Spinal cord (tissue), 10 donors: Measurements from ENCODE around the gene HS6ST3. TPM values are rescaled to one million over a fixed set of nuclear protein-coding genes. Genes with fewer than 3 reads are reported as not detected.
"Not testable (repeated sequence)": the region's sequence is repeated elsewhere in the genome, so short reads cannot be mapped to it uniquely, and the experiment has no call there.

Source experiments
- DNase-seq, 6 donors: peaks; one replicate each; pipeline versions ENCODE4 v3.0.0 to v3.0.0-alpha.2; 2013 to 2015; ENCODE audit warnings: low spot score in 6 of 6, low read depth in 4 of 6
- H3K27ac ChIP-seq: one replicate; pipeline ENCODE4 v1.5.1; 2013; ENCODE audit warnings: low read depth, low read length, control low read depth
- H3K27me3 ChIP-seq: one replicate; pipeline ENCODE4 v1.6.1; 2013; ENCODE audit warnings: low read length; ENCODE audit not compliant: control insufficient read depth, insufficient read depth
- H3K36me3 ChIP-seq: one replicate; pipeline ENCODE4 v1.6.1; 2013; ENCODE audit warnings: low read length; ENCODE audit not compliant: control insufficient read depth, insufficient read depth
- H3K4me1 ChIP-seq: one replicate; pipeline ENCODE4 v1.6.1; 2013; ENCODE audit warnings: low read length; ENCODE audit not compliant: control insufficient read depth, insufficient read depth
- H3K4me3 ChIP-seq: one replicate; pipeline ENCODE4 v1.5.1; 2013; ENCODE audit warnings: low read depth, low read length, control low read depth
- H3K9me3 ChIP-seq: one replicate; pipeline ENCODE4 v1.6.1; 2013; ENCODE audit warnings: low read length; ENCODE audit not compliant: control insufficient read depth, insufficient read depth
- WGBS: methylation state at CpG from one replicate; pipeline ENCODE4 v1.1.5; 2013; ENCODE audit warnings: missing lambda C conversion rate; ENCODE audit not compliant: insufficient coverage; 5-methylcytosine and 5-hydroxymethylcytosine counted together
- polyA plus RNA-seq, 2 donors: library from polyadenylated mRNA; unstranded; fragments of 120-200 nt; gene quantifications; one replicate each; pipeline ENCODE4 v1.2.1, GENCODE V29; 2013; ENCODE audit not compliant: insufficient read length in 2 of 2
- total RNA-seq, 2 donors: library from RNA; depleted of rRNA in 1 of 2; stranded (reverse); fragments of 120-200 nt in 1 of 2; fragments of >200 nt in 1 of 2; gene quantifications; one replicate each; pipeline versions ENCODE4 v1.2.3 to v1.2.4, GENCODE V29; 2013 to 2014
- donor health status: healthy.

HS6ST3 gene
- total and polyA plus RNA-seq, 4 donors: 7.7 to 36.2 (median 23.7) TPM

- Histone ChIP-seq H3K4me1 (no peaks in the 10 kb centered on the region), H3K4me3 (no peak overlapping the region), H3K27ac (no peak overlapping the region), H3K9me3 (no peaks in the 10 kb centered on the region), H3K27me3 (no peaks in the 10 kb centered on the region), H3K36me3 (no peaks in the 10 kb centered on the region)
- 71% methylated on average over 1 of the region's 3 CpGs for WGBS
- peak in 1 of 6 donors; percentile 83 for DNase-seq
Observed at GRCh38 chr13:96766306-96766705, 676.4 kb downstream of the HS6ST3 start.

- 80% methylated on average over 6 of the region's 6 CpGs for WGBS
- no peaks in the 10 kb centered on the region for H3K9me3 ChIP-seq
- no peaks in the 10 kb centered on the region for H3K27me3 ChIP-seq
- DNase-seq: no peak
- H3K4me1 ChIP-seq: no peaks in the 10 kb centered on the region
- H3K27ac ChIP-seq: no peak overlapping the region
- no peaks in the 10 kb centered on the region for H3K36me3 ChIP-seq
- H3K4me3 ChIP-seq: no peak overlapping the region
Observed at GRCh38 chr13:96768524-96768923, 678.6 kb downstream of the HS6ST3 start.

- Histone ChIP-seq H3K36me3 (no peaks in the 10 kb centered on the region), H3K4me1 (no peaks in the 10 kb centered on the region), H3K9me3 (no peaks in the 10 kb centered on the region), H3K27ac (no peak overlapping the region), H3K27me3 (no peaks in the 10 kb centered on the region), H3K4me3 (no peak overlapping the region)
- DNase-seq: peak in 1 of 6 donors; percentile 54
- no CpG with 5 or more reads among the region's 1 CpG for WGBS
Observed at GRCh38 chr13:96769874-96770273, 680.0 kb downstream of the HS6ST3 start.

- 50% methylated on average over 3 of the region's 6 CpGs for WGBS
- Histone ChIP-seq H3K4me3 (no peak overlapping the region), H3K27ac (no peak overlapping the region), H3K9me3 (no peaks in the 10 kb centered on the region), H3K27me3 (no peaks in the 10 kb centered on the region), H3K36me3 (no peaks in the 10 kb centered on the region), H3K4me1 (no peaks in the 10 kb centered on the region)
- DNase-seq: peak in 2 of 6 donors; percentile 49 to 78
Observed at GRCh38 chr13:96771486-96772367, 681.8 kb downstream of the HS6ST3 start.

GRCh38 chr13:96772426-96772825 is 682.5 kb downstream of the HS6ST3 start:
- DNase-seq: no peak
- Histone ChIP-seq H3K36me3 (no peaks in the 10 kb centered on the region), H3K4me3 (no peak overlapping the region), H3K9me3 (no peaks in the 10 kb centered on the region), H3K27ac (no peak overlapping the region), H3K27me3 (no peaks in the 10 kb centered on the region), H3K4me1 (no peaks in the 10 kb centered on the region)
- no CpG with 5 or more reads among the region's 2 CpGs for WGBS

GRCh38 chr13:96778302-96778701 is 688.4 kb downstream of the HS6ST3 start:
- not testable (repeated sequence) for H3K4me3 ChIP-seq, H3K4me1 ChIP-seq, DNase-seq, H3K27me3 ChIP-seq, H3K36me3 ChIP-seq, H3K9me3 ChIP-seq, H3K27ac ChIP-seq
- 100% methylated on average over 1 of the region's 3 CpGs for WGBS

GRCh38 chr13:96779691-96780090 is 689.8 kb downstream of the HS6ST3 start:
- peaks cover 6% of the 10 kb centered on the region for H3K4me1 ChIP-seq
- H3K4me3 ChIP-seq: no peak overlapping the region
- H3K27me3 ChIP-seq: no peaks in the 10 kb centered on the region
- H3K36me3 ChIP-seq: no peaks in the 10 kb centered on the region
- no peaks in the 10 kb centered on the region for H3K9me3 ChIP-seq
- no peak for DNase-seq
- no peak overlapping the region for H3K27ac ChIP-seq

- no peak overlapping the region for H3K4me3 ChIP-seq
- no peak for DNase-seq
- H3K27ac ChIP-seq: no peak overlapping the region
- H3K27me3 ChIP-seq: no peaks in the 10 kb centered on the region
- no peaks in the 10 kb centered on the region for H3K9me3 ChIP-seq
- 90% methylated on average over 2 of the region's 3 CpGs for WGBS
- no peaks in the 10 kb centered on the region for H3K36me3 ChIP-seq
- peaks cover 6% of the 10 kb centered on the region for H3K4me1 ChIP-seq
Observed at GRCh38 chr13:96780105-96780504, 690.2 kb downstream of the HS6ST3 start.

GRCh38 chr13:96781141-96781540 is 691.2 kb downstream of the HS6ST3 start:
- DNase-seq: peak; percentile 44 to 92 (median 63)
- no peaks in the 10 kb centered on the region for H3K27me3 ChIP-seq
- peak overlapping the region; percentile 45 for H3K27ac ChIP-seq
- H3K36me3 ChIP-seq: no peaks in the 10 kb centered on the region
- H3K4me3 ChIP-seq: no peak overlapping the region
- whole genome bisulfite sequencing: 10% methylated on average over 3 of the region's 4 CpGs
- H3K4me1 ChIP-seq: peaks cover 6% of the 10 kb centered on the region
- H3K9me3 ChIP-seq: no peaks in the 10 kb centered on the region

GRCh38 chr13:96782186-96782585 is 692.3 kb downstream of the HS6ST3 start:
- H3K27ac ChIP-seq: no peak overlapping the region

More at GRCh38 chr13:96782186-96782585, 692.3 kb downstream of the HS6ST3 start:
- H3K9me3 ChIP-seq: no peaks in the 10 kb centered on the region
- no peak for DNase-seq
- 55% methylated on average over 1 of the region's 5 CpGs for WGBS
- H3K27me3 ChIP-seq: no peaks in the 10 kb centered on the region
- H3K4me1 ChIP-seq: peaks cover 6% of the 10 kb centered on the region
- no peak overlapping the region for H3K4me3 ChIP-seq
- no peaks in the 10 kb centered on the region for H3K36me3 ChIP-seq
